Measurements from ENCODE around the gene TMEM30B.

The TMEM30B gene

GRCh38 chr14:61229981-61230380 is 51.2 kb downstream of the TMEM30B start:
- no peak for DNase-seq

DNA sequence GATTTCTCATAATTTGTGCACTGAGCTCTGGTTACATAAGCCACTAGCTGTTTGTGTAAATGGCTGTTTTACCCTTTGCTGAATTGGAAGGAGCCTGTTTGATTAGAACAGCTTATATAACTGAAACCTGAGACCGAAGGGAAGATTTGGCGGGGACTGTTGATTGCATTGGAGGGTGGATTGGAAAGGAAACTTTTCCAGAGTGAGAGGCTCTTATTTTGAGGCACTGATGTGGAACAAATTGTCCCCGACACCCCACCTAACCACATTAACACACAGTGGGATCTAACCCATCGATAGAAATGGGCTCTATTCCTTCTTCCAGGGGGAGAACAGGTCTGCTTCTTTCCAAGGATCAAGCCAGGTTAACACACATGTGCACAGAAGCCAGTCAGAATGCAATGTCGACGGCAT is 51.7 kb downstream of the TMEM30B start:
- peak; percentile 97 for DNase-seq

GRCh38 chr14:61227884-61228591 is 53.1 kb downstream of the TMEM30B start:
- DNase-seq = no peak
